ENCODE measurements around the gene MAP4.

MAP4 gene

DNA sequence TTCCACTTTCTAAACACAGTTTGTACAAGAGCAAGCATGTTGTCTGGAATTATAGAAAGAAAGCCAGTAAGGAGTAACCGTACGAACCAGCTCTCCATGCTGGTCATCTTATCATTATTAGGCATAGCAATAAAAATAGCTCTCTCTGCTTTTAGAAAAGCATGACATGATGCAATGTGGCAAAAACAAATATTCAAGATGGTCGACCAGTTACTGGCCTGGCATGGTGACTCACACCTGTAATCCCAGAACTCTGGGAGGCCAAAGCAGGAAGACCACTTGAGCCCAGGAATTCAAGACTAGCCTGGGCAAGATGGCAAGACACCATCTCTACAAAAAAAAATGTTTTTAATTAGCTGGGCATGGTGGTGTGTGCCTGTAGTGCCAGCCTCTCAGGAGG lies 2.6 kb upstream of the MAP4 start:
- peaks cover 22% of the 10 kb centered on the region for H3K79me2 ChIP-seq (ENCODE audit: control insufficient read depth, low read length)
- no peaks in the 10 kb centered on the region for H3K27me3 ChIP-seq (ENCODE audit: control insufficient read depth, low read length)
- no peaks in the 10 kb centered on the region for H3F3A ChIP-seq (ENCODE audit: control insufficient read depth, insufficient read depth)
- H3K4me2 ChIP-seq (ENCODE audit: low read length) = no peak overlapping the region
- H3K27ac ChIP-seq (ENCODE audit: low read depth, low read length) = no peak overlapping the region
- no peak for TF ChIP-seq EZH2phosphoT487 (IDR thresholded peaks at IDR 0.05; ENCODE audit: borderline replicate concordance, low read length)
- TF ChIP-seq, protein P1, sequence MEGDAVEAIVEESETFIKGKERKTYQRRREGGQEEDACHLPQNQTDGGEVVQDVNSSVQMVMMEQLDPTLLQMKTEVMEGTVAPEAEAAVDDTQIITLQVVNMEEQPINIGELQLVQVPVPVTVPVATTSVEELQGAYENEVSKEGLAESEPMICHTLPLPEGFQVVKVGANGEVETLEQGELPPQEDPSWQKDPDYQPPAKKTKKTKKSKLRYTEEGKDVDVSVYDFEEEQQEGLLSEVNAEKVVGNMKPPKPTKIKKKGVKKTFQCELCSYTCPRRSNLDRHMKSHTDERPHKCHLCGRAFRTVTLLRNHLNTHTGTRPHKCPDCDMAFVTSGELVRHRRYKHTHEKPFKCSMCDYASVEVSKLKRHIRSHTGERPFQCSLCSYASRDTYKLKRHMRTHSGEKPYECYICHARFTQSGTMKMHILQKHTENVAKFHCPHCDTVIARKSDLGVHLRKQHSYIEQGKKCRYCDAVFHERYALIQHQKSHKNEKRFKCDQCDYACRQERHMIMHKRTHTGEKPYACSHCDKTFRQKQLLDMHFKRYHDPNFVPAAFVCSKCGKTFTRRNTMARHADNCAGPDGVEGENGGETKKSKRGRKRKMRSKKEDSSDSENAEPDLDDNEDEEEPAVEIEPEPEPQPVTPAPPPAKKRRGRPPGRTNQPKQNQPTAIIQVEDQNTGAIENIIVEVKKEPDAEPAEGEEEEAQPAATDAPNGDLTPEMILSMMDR (IDR thresholded peaks at IDR 0.05; ENCODE audit: low read depth, low read length, poor library complexity, severe bottlenecking) = no peak
- H3K9me2 ChIP-seq (replicated peaks; ENCODE audit: control insufficient read depth, low read length) = no peaks in the 10 kb centered on the region
- H3K9me3 ChIP-seq (ENCODE audit: control insufficient read depth, insufficient read depth, low read length) = no peaks in the 10 kb centered on the region
- H4K20me1 ChIP-seq (ENCODE audit: control insufficient read depth, insufficient read depth, low read depth, low read length) = no peaks in the 10 kb centered on the region
- no peak overlapping the region for H3K4me3 ChIP-seq (ENCODE audit: low read length)
- H3K4me1 ChIP-seq (ENCODE audit: control insufficient read depth, low read length) = peaks cover 32% of the 10 kb centered on the region
- H3K36me3 ChIP-seq (ENCODE audit: control insufficient read depth, low read length) = no peaks in the 10 kb centered on the region

DNA sequence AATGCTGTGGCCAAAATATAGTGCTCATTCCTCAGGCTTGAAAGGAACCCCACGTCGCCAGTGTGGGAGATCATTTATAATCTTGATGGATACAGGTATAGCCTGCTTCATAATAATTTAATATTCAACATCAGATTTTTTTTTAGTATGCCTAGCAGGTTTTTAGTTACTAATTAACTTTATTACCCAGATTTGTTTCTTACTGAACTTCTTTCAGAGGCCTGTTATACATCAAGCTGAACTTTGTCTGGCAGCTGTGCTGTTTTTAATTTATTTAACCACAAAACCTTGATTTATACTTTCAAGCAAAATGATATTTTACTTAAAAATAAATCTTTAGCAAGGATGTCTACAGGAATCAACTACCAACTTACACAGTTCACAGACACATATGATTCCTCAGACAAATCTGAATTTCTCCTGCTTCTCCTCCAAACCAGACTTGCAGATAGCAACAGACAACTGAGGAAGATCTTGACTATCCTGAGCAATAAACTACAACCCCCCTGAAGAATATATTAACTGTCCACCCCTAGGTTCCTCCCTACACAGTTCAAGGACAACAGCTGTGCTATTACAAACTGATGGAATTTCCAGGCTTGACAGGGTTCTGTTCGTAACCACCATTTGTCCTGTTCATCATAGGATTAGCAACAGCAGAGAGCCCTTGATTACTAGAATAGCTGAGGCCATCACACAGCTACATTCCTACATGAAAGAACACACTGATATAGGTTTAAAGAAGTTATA lies 610 bp downstream of the MAP4 start:
- Histone ChIP-seq H3K4me2 (ENCODE audit: low read length) (no peak overlapping the region), H3K9me3 (ENCODE audit: control insufficient read depth, insufficient read depth, low read length) (no peaks in the 10 kb centered on the region), H3K4me3 (ENCODE audit: low read length) (no peak overlapping the region), H4K20me1 (ENCODE audit: control insufficient read depth, insufficient read depth, low read depth, low read length) (no peaks in the 10 kb centered on the region), H3K36me3 (ENCODE audit: control insufficient read depth, low read length) (no peaks in the 10 kb centered on the region), H3K79me2 (ENCODE audit: control insufficient read depth, low read length) (peaks cover 21% of the 10 kb centered on the region), H3K4me1 (ENCODE audit: control insufficient read depth, low read length) (peaks cover 29% of the 10 kb centered on the region), H3F3A (ENCODE audit: control insufficient read depth, insufficient read depth) (no peaks in the 10 kb centered on the region), H3K9me2 (replicated peaks; ENCODE audit: control insufficient read depth, low read length) (no peaks in the 10 kb centered on the region), H3K27ac (ENCODE audit: low read depth, low read length) (no peak overlapping the region), H3K27me3 (ENCODE audit: control insufficient read depth, low read length) (no peaks in the 10 kb centered on the region)
- no peak for TF ChIP-seq EZH2phosphoT487 (IDR thresholded peaks at IDR 0.05; ENCODE audit: borderline replicate concordance, low read length)
- TF ChIP-seq, protein P1 (IDR thresholded peaks at IDR 0.05; ENCODE audit: low read depth, low read length, poor library complexity, severe bottlenecking) = no peak

DNA sequence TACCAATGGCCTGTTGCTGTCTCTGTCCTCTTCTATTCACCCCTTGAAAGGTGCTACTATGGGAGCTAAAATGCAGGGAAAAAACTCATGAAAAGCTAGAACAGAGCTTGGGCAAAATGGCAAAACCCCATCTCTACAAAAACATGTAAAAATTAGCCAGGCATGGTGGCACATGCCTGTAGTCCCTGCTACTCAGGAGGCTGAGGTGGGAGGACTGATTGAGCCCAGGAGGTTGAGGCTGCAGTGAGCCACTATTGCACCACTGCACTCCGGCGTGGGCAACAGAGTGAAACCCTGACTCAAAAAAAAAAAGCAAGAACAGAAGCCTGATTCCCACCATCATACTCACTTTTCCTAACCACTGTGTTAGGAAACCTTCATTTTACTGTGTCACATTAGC lies 1.9 kb downstream of the MAP4 start:
- Histone ChIP-seq H3K27me3 (ENCODE audit: control insufficient read depth, low read length) (no peaks in the 10 kb centered on the region), H4K20me1 (ENCODE audit: control insufficient read depth, insufficient read depth, low read depth, low read length) (no peaks in the 10 kb centered on the region), H3K4me3 (ENCODE audit: low read length) (no peak overlapping the region), H3F3A (ENCODE audit: control insufficient read depth, insufficient read depth) (no peaks in the 10 kb centered on the region), H3K9me3 (ENCODE audit: control insufficient read depth, insufficient read depth, low read length) (no peaks in the 10 kb centered on the region), H3K9me2 (replicated peaks; ENCODE audit: control insufficient read depth, low read length) (no peaks in the 10 kb centered on the region), H3K4me2 (ENCODE audit: low read length) (no peak overlapping the region), H3K27ac (ENCODE audit: low read depth, low read length) (no peak overlapping the region), H3K79me2 (ENCODE audit: control insufficient read depth, low read length) (peaks cover 25% of the 10 kb centered on the region), H3K36me3 (ENCODE audit: control insufficient read depth, low read length) (no peaks in the 10 kb centered on the region), H3K4me1 (ENCODE audit: control insufficient read depth, low read length) (peaks cover 18% of the 10 kb centered on the region)
- TF ChIP-seq, protein P1 (IDR thresholded peaks at IDR 0.05; ENCODE audit: low read depth, low read length, poor library complexity, severe bottlenecking) = no peak
- no peak for TF ChIP-seq EZH2phosphoT487 (IDR thresholded peaks at IDR 0.05; ENCODE audit: borderline replicate concordance, low read length)
